ENCODE measurements around the gene CEACAM7.

DNA sequence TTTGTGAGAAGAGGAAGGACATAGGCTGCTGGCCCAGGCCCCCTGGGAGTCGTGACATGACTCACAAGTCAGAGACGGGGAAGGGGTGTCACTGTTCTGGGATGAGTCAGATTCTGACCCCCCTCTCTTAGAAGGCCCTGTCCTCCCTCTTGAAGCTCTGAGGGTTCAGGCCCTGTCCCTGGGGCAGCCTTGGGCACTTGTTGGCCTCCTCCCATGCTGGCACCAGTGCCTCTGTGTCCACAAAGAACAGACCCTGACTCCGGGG, 2.7 kb upstream of the CEACAM7 start:
- TF ChIP-seq, protein P1, sequence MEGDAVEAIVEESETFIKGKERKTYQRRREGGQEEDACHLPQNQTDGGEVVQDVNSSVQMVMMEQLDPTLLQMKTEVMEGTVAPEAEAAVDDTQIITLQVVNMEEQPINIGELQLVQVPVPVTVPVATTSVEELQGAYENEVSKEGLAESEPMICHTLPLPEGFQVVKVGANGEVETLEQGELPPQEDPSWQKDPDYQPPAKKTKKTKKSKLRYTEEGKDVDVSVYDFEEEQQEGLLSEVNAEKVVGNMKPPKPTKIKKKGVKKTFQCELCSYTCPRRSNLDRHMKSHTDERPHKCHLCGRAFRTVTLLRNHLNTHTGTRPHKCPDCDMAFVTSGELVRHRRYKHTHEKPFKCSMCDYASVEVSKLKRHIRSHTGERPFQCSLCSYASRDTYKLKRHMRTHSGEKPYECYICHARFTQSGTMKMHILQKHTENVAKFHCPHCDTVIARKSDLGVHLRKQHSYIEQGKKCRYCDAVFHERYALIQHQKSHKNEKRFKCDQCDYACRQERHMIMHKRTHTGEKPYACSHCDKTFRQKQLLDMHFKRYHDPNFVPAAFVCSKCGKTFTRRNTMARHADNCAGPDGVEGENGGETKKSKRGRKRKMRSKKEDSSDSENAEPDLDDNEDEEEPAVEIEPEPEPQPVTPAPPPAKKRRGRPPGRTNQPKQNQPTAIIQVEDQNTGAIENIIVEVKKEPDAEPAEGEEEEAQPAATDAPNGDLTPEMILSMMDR (IDR thresholded peaks at IDR 0.05; ENCODE audit: borderline replicate concordance, extremely low read depth, low read length, poor library complexity, severe bottlenecking): no peak
- no peak for TF ChIP-seq EZH2 (IDR thresholded peaks at IDR 0.05; ENCODE audit: borderline replicate concordance, low read depth, low read length, severe bottlenecking)

Measured in DND-41 (cell line).